ENCODE results near the gene CRYGB. TPM values are rescaled to one million over a fixed set of nuclear protein-coding genes. Genes with fewer than 3 reads are reported as not detected.

The CRYGB gene
- total and polyA plus RNA-seq, 3 donors from 2014 or later = 0.56 to 0.79 TPM; not detected in 1

GRCh38 chr2:208189069-208189809 is 43.3 kb upstream of the CRYGB start:
- Histone ChIP-seq H3K4me1 (no peaks in the 10 kb centered on the region), H3K9me3 (no peaks in the 10 kb centered on the region), H3K4me3 (no peak overlapping the region), H3K27me3 (no peaks in the 10 kb centered on the region), H3K27ac (no peak overlapping the region), H3K36me3 (ENCODE audit: low read depth, missing control alignments) (no peaks in the 10 kb centered on the region)
- no peak for DNase-seq
- 78 to 88% methylated on average over 5 of the region's 5 CpGs for WGBS, 2 donors
- intact Hi-C loops (cut with DNase I; ENCODE audit: low total_unique reads) = no loop called here
- TF ChIP-seq POLR2A (IDR thresholded peaks at IDR 0.05) (no peak), CTCF (IDR thresholded peaks at IDR 0.05) (no peak)

GRCh38 chr2:208186893-208187292 is 40.9 kb upstream of the CRYGB start:
- intact Hi-C loops (cut with DNase I; ENCODE audit: low total_unique reads) = no loop called here
- Histone ChIP-seq H3K36me3 (ENCODE audit: low read depth, missing control alignments) (no peaks in the 10 kb centered on the region), H3K27me3 (no peaks in the 10 kb centered on the region), H3K27ac (no peak overlapping the region), H3K4me3 (no peak overlapping the region), H3K4me1 (no peaks in the 10 kb centered on the region), H3K9me3 (no peaks in the 10 kb centered on the region)
- TF ChIP-seq CTCF (IDR thresholded peaks at IDR 0.05) (no peak), POLR2A (IDR thresholded peaks at IDR 0.05) (no peak)
- DNase-seq = no peak
- 89 to 91% methylated on average over 2 of the region's 2 CpGs for WGBS, 2 donors

- intact Hi-C loops (cut with DNase I; ENCODE audit: low total_unique reads) = no loop called here
- Histone ChIP-seq H3K4me1 (no peaks in the 10 kb centered on the region), H3K4me3 (no peak overlapping the region), H3K27ac (no peak overlapping the region), H3K36me3 (ENCODE audit: low read depth, missing control alignments) (no peaks in the 10 kb centered on the region), H3K9me3 (no peaks in the 10 kb centered on the region), H3K27me3 (no peaks in the 10 kb centered on the region)
- DNase-seq = no peak
- 70 to 74% methylated on average over 5 of the region's 5 CpGs for WGBS, 2 donors
- TF ChIP-seq CTCF (IDR thresholded peaks at IDR 0.05) (no peak), POLR2A (IDR thresholded peaks at IDR 0.05) (no peak)
These were observed 40.5 kb upstream of the CRYGB start for GRCh38 chr2:208186465-208186864.

GRCh38 chr2:208183972-208184705 is 38.2 kb upstream of the CRYGB start:
- Histone ChIP-seq H3K27ac (no peak overlapping the region), H3K4me3 (no peak overlapping the region), H3K9me3 (no peaks in the 10 kb centered on the region), H3K4me1 (no peaks in the 10 kb centered on the region), H3K36me3 (ENCODE audit: low read depth, missing control alignments) (no peaks in the 10 kb centered on the region), H3K27me3 (no peaks in the 10 kb centered on the region)
- DNase-seq = no peak
- 25 to 31% methylated on average over 12 of the region's 12 CpGs for WGBS, 2 donors
- no peak for TF ChIP-seq POLR2A (IDR thresholded peaks at IDR 0.05)
- TF ChIP-seq CTCF (IDR thresholded peaks at IDR 0.05) = no peak
- intact Hi-C loops (cut with DNase I; ENCODE audit: low total_unique reads) = no loop called here

Measured in testis (tissue), 3 donors.